Fibroblast of gingiva (primary cell): ENCODE results near the gene ELOVL5.
"Not testable (repeated sequence)": the region's sequence is repeated elsewhere in the genome, so short reads cannot be mapped to it uniquely, and the experiment has no call there.

Experiments
- DNase-seq: peaks from one replicate; pipeline ENCODE4 v3.0.0-alpha.2; 2011; ENCODE audit warnings: low read depth

ELOVL5 gene

GRCh38 chr6:53348371-53349208 is at the start of gene ELOVL5:
TSS of gene ELOVL5 (minus strand) at chr6:53348950. CDS start at chr6:53295699, 53,251 bp downstream.
- DNase-seq = peak; percentile 99

- no peak for DNase-seq
Observed at GRCh38 chr6:53397283-53397682, 48.5 kb upstream of the ELOVL5 start.

DNA sequence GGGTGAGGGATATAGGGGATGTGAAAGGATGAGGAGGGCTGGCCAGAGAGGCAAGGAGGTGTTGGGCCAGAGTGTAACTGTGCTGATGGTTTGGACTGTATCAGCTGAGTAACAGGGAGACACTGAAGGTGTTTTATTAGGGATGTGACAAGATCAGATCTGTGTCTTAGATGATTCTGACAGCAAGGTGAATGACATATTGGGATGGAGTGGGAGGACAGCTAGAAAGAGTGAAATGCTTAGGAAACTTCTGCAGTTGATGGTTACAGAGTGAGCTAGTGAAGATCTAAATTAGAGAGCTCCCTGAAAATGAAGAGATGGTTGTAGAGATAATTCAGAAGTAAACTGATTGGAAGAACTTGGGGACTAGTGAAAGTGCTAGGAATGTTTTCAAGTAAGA is 47.2 kb upstream of the ELOVL5 start:
- no peak for DNase-seq

- no peak for DNase-seq
Observed at GRCh38 chr6:53394704-53395103, 46.0 kb upstream of the ELOVL5 start.

DNA sequence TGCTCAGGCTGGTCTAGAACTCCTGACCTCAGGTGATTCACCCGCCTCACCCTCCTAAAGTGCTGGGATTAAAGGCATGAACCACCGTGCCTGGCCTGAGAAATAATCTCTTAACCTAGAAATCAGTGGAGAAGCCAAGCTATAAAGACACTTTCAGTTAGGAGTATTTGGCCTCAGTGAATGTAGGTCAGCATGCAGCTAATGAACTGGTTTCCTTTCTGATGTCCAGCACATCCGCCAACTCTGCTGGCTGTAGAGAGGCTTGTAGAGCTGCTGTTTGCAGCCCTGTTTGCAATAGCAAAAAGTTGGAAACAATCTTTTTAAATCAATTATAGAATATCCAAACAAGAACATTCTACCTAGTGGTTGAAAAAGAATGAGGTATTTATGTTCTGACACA is 42.4 kb upstream of the ELOVL5 start:
- no peak for DNase-seq

- DNase-seq = no peak
Observed at GRCh38 chr6:53390010-53390409, 41.3 kb upstream of the ELOVL5 start.

DNA sequence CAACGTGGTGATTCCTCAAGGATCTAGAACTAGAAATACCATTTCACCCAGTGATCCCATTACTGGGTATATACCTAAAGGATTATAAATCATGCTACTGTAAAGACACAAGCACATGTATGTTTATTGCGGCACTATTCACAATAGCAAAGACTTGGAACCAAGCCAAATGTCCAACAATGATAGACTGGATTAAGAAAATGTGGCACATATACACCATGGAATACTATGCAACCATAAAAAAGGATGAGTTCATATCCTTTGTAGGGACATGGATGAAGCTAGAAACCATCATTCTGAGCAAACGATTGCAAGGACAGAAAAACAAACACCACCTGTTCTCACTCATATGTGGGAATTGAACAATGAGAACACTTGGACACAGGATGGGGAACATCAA is 39.9 kb upstream of the ELOVL5 start:
- not testable (repeated sequence) for DNase-seq

- no peak for DNase-seq
Observed at GRCh38 chr6:53382421-53382820, 33.7 kb upstream of the ELOVL5 start.

- DNase-seq = no peak
Observed at GRCh38 chr6:53378208-53378607, 29.5 kb upstream of the ELOVL5 start.

DNA sequence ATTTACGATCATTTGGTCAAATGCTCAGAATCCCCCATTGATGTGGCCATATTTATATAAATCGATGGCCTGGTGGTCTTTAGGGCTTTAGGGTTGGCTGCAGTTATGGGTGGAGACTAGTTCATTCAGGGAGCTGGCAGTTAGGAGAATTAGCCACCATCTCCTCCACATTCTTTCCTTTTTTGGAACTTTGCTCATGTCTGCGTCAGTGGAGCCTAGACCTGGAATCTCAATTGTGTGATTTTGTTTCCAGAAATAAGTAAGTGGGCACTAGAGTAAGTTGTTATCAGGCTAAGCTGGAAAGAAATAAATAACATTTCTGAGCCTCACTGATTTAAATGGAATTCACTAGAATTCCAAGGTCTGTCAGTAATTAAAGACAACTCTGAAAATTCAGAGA is 29.0 kb upstream of the ELOVL5 start:
- no peak for DNase-seq

- DNase-seq = no peak
Observed at GRCh38 chr6:53377289-53377688, 28.5 kb upstream of the ELOVL5 start.

- no peak for DNase-seq
Observed at GRCh38 chr6:53376661-53377226, 28.0 kb upstream of the ELOVL5 start.

GRCh38 chr6:53375847-53376246 is 27.1 kb upstream of the ELOVL5 start:
- DNase-seq = peak; percentile 33

DNA sequence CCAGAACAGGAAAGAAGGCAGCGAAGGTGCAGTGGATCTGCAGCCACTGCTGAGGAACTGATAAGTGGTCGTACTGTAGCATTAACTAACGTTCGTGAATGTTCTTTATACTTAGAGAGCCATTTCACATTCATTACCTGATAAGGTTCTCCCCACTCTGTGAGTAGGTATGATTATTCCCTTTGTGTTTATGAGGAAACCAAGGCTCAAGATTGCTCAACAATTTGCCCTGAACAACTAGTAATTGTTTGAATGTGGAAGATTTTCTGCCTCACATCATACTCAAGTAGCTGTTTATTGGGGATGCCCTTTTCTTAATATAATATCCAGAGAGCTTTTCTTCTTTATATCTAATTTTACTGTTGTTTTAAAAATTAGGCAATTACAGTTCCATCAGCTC is 24.9 kb upstream of the ELOVL5 start:
- no peak for DNase-seq

- DNase-seq = no peak
Observed at GRCh38 chr6:53369876-53370515, 21.2 kb upstream of the ELOVL5 start.

DNA sequence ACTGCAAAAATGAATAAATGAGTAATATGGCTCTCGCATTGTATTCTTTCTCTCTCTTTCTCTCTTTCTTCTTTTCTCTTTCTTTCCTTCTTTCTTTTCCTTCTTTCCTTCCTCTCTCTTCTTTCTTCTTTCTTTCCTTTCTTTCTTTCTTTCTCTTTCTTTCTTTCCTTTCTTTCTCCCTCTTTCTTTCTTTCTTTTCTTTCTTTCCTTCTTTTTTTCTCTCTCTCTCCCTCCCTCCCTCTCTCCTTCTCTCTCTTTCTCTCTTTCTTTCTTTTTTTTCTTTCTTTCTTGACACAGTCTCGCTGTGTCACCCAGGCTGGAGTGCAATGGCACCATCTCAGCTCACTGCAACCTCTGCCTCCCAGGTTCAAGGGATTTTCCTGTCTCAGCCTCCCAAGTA is 20.3 kb upstream of the ELOVL5 start:
- DNase-seq = no peak

DNA sequence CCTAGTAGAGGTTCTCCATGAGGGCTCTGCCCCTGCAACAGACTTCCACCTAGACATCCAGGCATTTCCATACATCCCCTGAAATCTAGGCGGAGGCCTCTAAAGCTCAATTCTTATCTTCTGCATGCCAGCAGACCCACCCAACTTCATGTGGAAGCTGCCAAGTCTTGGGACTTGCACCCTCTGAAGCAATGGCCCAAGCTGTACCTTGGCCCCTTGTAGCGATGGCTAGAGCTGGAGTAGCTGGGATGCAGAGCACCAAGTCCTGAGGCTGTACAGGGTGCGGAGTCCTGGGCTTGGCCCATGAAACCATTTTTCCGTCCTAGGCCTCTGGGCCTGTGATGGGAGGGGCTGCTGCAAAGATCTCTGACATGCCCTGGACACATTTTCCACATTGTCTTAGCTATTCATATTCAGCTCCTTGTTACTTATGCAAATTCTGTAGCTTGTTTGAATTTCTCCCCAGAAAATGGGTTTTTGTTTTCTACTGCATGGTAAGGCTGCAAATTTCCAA is 17.4 kb upstream of the ELOVL5 start:
- DNase-seq = no peak

GRCh38 chr6:53363341-53364079 is 14.8 kb upstream of the ELOVL5 start:
- DNase-seq = no peak

DNA sequence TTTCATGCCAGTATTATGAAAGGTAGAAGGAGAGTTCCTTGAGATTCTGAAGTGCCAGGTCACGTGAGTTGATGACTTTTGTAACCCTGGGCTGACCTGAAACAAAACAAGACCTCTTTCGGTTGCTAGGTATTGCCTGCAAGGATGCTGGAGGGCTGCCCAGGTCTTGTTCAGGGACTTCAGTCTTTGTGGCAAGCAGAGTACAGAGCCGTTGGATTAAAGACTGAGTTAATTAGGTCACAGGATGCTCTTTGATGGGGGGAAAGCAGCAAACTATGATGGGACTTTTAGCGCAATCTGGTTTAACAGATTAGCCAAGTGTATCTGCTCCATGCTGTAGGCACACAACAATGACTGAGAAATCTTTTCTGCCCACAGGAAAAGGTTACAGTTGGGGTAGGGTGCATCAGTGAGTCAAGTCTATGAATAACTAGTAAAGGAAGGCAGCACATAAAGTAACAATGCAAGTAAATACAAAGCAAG is 12.8 kb upstream of the ELOVL5 start:
- DNase-seq = no peak

DNA sequence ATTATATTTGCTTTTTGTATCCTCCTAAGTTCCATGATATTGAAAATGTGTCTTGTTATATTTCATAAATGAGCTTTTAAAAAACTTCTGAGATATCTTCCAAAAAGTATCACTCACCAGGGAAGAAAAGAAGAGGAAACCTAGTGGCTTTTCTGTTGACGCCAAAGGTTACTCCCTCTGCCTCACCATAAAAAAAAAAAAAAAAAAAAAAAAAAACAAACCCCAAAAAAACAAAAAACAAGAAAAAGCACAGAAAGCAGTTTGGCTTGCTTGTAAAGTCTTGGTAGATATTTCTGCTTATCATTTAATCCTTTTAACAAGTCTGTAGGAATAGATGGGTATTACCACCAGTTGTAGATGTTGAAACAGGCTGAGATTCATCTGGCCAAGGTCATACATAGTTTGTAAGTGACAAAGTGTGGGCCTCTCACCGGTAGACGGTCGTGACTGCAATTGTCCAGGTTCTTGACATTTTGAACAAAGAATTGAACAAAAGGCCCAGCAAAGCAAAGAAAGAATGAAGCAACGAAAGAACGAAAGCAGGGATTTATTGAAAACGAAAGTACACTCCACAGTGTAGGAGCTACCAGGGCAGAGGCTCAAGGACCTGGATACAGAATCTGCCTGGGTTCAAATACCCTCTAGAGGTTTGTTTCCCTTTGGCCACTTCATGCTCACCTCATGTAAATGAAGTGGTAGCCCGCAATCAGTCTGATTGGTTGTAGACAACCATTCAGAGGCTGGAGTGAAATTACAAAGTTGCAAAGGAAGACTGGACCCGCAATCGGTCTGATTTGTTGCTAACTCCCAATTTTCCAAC is 11.6 kb upstream of the ELOVL5 start:
- DNase-seq = no peak

DNA sequence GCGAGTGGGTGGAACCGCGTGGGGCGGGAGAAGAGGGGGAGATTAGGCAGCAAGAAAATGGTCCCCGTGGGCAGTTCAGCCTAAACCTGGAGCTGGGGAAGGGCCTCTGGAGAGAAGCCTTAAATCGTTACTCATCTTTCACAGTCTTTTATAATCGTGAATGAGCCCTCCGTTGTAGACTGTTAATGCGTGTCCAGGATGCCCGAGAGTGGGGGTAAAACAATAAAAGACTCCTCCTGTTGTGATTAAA is 11.0 kb upstream of the ELOVL5 start:
- no peak for DNase-seq
